H9 (cell line): ENCODE measurements around the gene DCP1A. TPM values are rescaled to one million over a fixed set of nuclear protein-coding genes. Genes with fewer than 3 reads are reported as not detected.
A peak's percentile ranks its signal among the peaks of the same experiment; 100 is the strongest.

Experiments used
- DNase-seq: peaks from one replicate; pipeline ENCODE4 v3.0.0-alpha.2; 2017
- H2AFZ ChIP-seq: one replicate; pipeline ENCODE4 v1.6.1; 2013; ENCODE audit warnings: mild to moderate bottlenecking, low read length, control low read depth, moderate library complexity
- H2AK5ac ChIP-seq: 2 replicates; pipeline ENCODE4 v1.6.1; 2013; ENCODE audit warnings: low read length, control low read depth, mixed read lengths; ENCODE audit not compliant: insufficient read length
- H2BK120ac ChIP-seq: one replicate; pipeline ENCODE4 v1.6.1; 2013; ENCODE audit warnings: low read depth, mild to moderate bottlenecking, low read length, control low read depth, inconsistent platforms; ENCODE audit not compliant: poor library complexity, severe bottlenecking
- H2BK12ac ChIP-seq: 2 replicates; pipeline ENCODE4 v1.6.1; 2013; ENCODE audit warnings: low read length, control low read depth, mixed read lengths, low read depth; ENCODE audit not compliant: insufficient read length
- H2BK15ac ChIP-seq: 2 replicates; pipeline ENCODE4 v1.6.1; 2013; ENCODE audit warnings: low read depth, low read length, control low read depth
- H2BK20ac ChIP-seq: one replicate; pipeline ENCODE4 v1.6.1; 2013; ENCODE audit warnings: low read depth, mild to moderate bottlenecking, low read length, control low read depth, inconsistent platforms; ENCODE audit not compliant: poor library complexity, severe bottlenecking
- H2BK5ac ChIP-seq: 2 replicates; pipeline ENCODE4 v1.6.1; 2013; ENCODE audit warnings: low read length, control low read depth, mixed read lengths; ENCODE audit not compliant: insufficient read length
- H3K14ac ChIP-seq: 2 replicates; pipeline ENCODE4 v1.6.1; 2013; ENCODE audit warnings: low read length, control low read depth; ENCODE audit not compliant: insufficient read depth
- H3K18ac ChIP-seq: 2 replicates; pipeline ENCODE4 v1.6.1; 2013; ENCODE audit warnings: low read depth, mild to moderate bottlenecking, mixed read lengths, low read length, control low read depth; ENCODE audit not compliant: insufficient read length
- H3K23ac ChIP-seq: 2 replicates; pipeline ENCODE4 v1.6.1; 2013; ENCODE audit warnings: low read length, control low read depth, mixed read lengths, low read depth; ENCODE audit not compliant: insufficient read length
- H3K23me2 ChIP-seq: 2 replicates; pipeline ENCODE4 v1.6.1; 2013; ENCODE audit warnings: low read depth, mild to moderate bottlenecking, mixed read lengths, low read length, control low read depth; ENCODE audit not compliant: insufficient read length, poor library complexity, severe bottlenecking
- H3K27ac ChIP-seq: 2 replicates; pipeline ENCODE4 v1.5.1; 2013; ENCODE audit warnings: low read length, control low read depth, mixed read lengths, low read depth; ENCODE audit not compliant: insufficient read length
- H3K27me3 ChIP-seq: 2 replicates; pipeline ENCODE4 v1.6.1; 2013; ENCODE audit warnings: low read length, control low read depth, inconsistent platforms; ENCODE audit not compliant: insufficient read depth
- H3K4ac ChIP-seq: 2 replicates; pipeline ENCODE4 v1.6.1; 2013; ENCODE audit warnings: low read depth, mild to moderate bottlenecking, control low read depth, inconsistent platforms, low read length, moderate library complexity
- H3K4me1 ChIP-seq: 2 replicates; pipeline ENCODE4 v1.6.1; 2013; ENCODE audit warnings: low read length, control low read depth, inconsistent platforms; ENCODE audit not compliant: insufficient read depth
- H3K4me2 ChIP-seq: 2 replicates; pipeline ENCODE4 v1.6.1; 2013; ENCODE audit warnings: low read length, control low read depth, mixed read lengths; ENCODE audit not compliant: insufficient read length, insufficient read depth
- H3K56ac ChIP-seq: 2 replicates; pipeline ENCODE4 v1.6.1; 2013; ENCODE audit warnings: low read depth, mild to moderate bottlenecking, mixed read lengths, low read length, control low read depth; ENCODE audit not compliant: insufficient read length
- H3K79me1 ChIP-seq: 2 replicates; pipeline ENCODE4 v1.6.1; 2013; ENCODE audit warnings: low read depth, mild to moderate bottlenecking, moderate library complexity, low read length, control low read depth, inconsistent platforms; ENCODE audit not compliant: insufficient read depth, poor library complexity, severe bottlenecking
- H3K79me2 ChIP-seq: 2 replicates; pipeline ENCODE4 v1.6.1; 2013; ENCODE audit warnings: low read length, control low read depth, inconsistent platforms; ENCODE audit not compliant: insufficient read depth
- H3K9ac ChIP-seq: 2 replicates; pipeline ENCODE4 v1.6.1; 2013; ENCODE audit warnings: low read length, control low read depth, mixed read lengths; ENCODE audit not compliant: insufficient read length; ENCODE audit errors: extremely low read depth
- H3K9me3 ChIP-seq: one replicate; pipeline ENCODE4 v1.6.1; 2013; ENCODE audit warnings: low read depth, low read length, inconsistent platforms; ENCODE audit not compliant: control insufficient read depth
- H3T11ph ChIP-seq: one replicate; pipeline ENCODE4 v1.6.1; 2013; ENCODE audit warnings: mild to moderate bottlenecking, low read length, control low read depth, inconsistent platforms
- H4K20me1 ChIP-seq: one replicate; pipeline ENCODE4 v1.6.1; 2013; ENCODE audit not compliant: control insufficient read depth, insufficient read length, insufficient read depth
- H4K5ac ChIP-seq: 2 replicates; pipeline ENCODE4 v1.6.1; 2013; ENCODE audit warnings: low read depth, mild to moderate bottlenecking, mixed read lengths, low read length, control low read depth; ENCODE audit not compliant: insufficient read length
- H4K8ac ChIP-seq: replicated peaks from 2 replicates; pipeline ENCODE4 v1.6.1; 2013; ENCODE audit warnings: low read length, control low read depth, mixed read lengths, low read depth; ENCODE audit not compliant: insufficient read length
- H4K91ac ChIP-seq: 2 replicates; pipeline ENCODE4 v1.6.1; 2013; ENCODE audit warnings: low read depth, mild to moderate bottlenecking, moderate library complexity, mixed read lengths, low read length, control low read depth; ENCODE audit not compliant: insufficient read length
- H3K27ac Mint-ChIP-seq, 3 experiments: 2 replicates in 2 of 3; 3 replicates in 1 of 3; pipeline ENCODE4 v1.8.0; 2020 to 2021; ENCODE audit warnings: mixed read lengths in 3 of 3, mild to moderate bottlenecking in 1 of 3, moderate library complexity in 1 of 3
- H3K27me3 Mint-ChIP-seq: 2 replicates; pipeline ENCODE4 v1.8.0; 2021; ENCODE audit warnings: low read depth, mild to moderate bottlenecking, moderate library complexity, mixed read lengths
- H3K36me3 Mint-ChIP-seq, 3 experiments: 2 replicates in 2 of 3; 3 replicates in 1 of 3; pipeline ENCODE4 v1.8.0; 2020 to 2021; ENCODE audit warnings: low read depth in 3 of 3, mixed read lengths in 3 of 3; ENCODE audit not compliant: insufficient read depth in 1 of 3
- H3K4me1 Mint-ChIP-seq, 2 experiments: 2 replicates each; pipeline ENCODE4 v1.8.0; 2020; ENCODE audit warnings: mixed read lengths in 2 of 2
- H3K4me3 Mint-ChIP-seq, 2 experiments: 2 replicates in 1 of 2; 3 replicates in 1 of 2; pipeline ENCODE4 v1.8.0; 2020 to 2021; ENCODE audit warnings: mild to moderate bottlenecking in 2 of 2, mixed read lengths in 2 of 2, moderate library complexity in 1 of 2
- H3K9me3 Mint-ChIP-seq, 2 experiments: 2 replicates in 1 of 2; 3 replicates in 1 of 2; pipeline ENCODE4 v1.8.0; 2020; ENCODE audit warnings: mild to moderate bottlenecking in 2 of 2, mixed read lengths in 2 of 2, moderate library complexity in 1 of 2
- CTCF ChIP-seq: fragments of 200-600 bp; sonication (generic); conservative IDR thresholded peaks from 3 replicates; pipeline ENCODE4 v1.8.0; 2021; ENCODE audit warnings: antibody characterized with exemption, mild to moderate bottlenecking
- WGBS: extraction: QIAGEN DNeasy Blood & Tissue Kit; methylation state at CpG from one replicate; pipeline ENCODE4 v1.1.7; 2013; ENCODE audit warnings: missing lambda C conversion rate, low lambda C conversion rate, mixed read lengths; ENCODE audit not compliant: insufficient read length; ENCODE audit errors: extremely low coverage; 5-methylcytosine and 5-hydroxymethylcytosine counted together
- total RNA-seq: library from RNA; stranded (reverse); gene quantifications from 2 replicates; pipeline ENCODE4 v1.2.1, GENCODE V29; 2021

DCP1A gene
- total RNA-seq, 1 experiment from 2014 or later: 17.8 TPM

- no peak for TF ChIP-seq CTCF
- Mint-ChIP-seq H3K36me3 (peaks cover 0 to 4% (median 0%) of the 10 kb centered on the region in 3 experiments; a peak in 4 of 7 replicates), H3K27me3 (peaks cover 2% of the 10 kb centered on the region), H3K4me3 (peak overlapping the region; percentile 22 to 64; a peak in 4 of 5 replicates), H3K27ac (peak overlapping the region; percentile 85 to 98 (median 98); a peak in 6 of 7 replicates), H3K9me3 (no peaks in the 10 kb centered on the region), H3K4me1 (peaks cover 26 to 32% of the 10 kb centered on the region in 2 experiments)
- Histone ChIP-seq H3K9me3 (no peaks in the 10 kb centered on the region), H2BK5ac (no peak overlapping the region), H2BK120ac (no peak overlapping the region), H3K4me1 (peaks cover 11% of the 10 kb centered on the region; the same call in 1 of the 2 replicates), H3K18ac (peak overlapping the region; percentile 43), H3K79me1 (no peaks in the 10 kb centered on the region), H3K23me2 (peaks cover 4% of the 10 kb centered on the region), H3T11ph (no peak overlapping the region), H4K20me1 (no peaks in the 10 kb centered on the region), H4K5ac (peak overlapping the region; percentile 49), H3K79me2 (peaks cover 11% of the 10 kb centered on the region; the same call in 1 of the 2 replicates), H3K27me3 (no peaks in the 10 kb centered on the region), H3K4me2 (no peak overlapping the region), H2BK12ac (peak overlapping the region; percentile 3), H4K8ac (no peak overlapping the region), H3K56ac (no peak overlapping the region), H2BK20ac (no peak overlapping the region), H3K27ac (peak overlapping the region; percentile 34), H3K4ac (no peak overlapping the region), H4K91ac (no peak overlapping the region), H2AFZ (no peak overlapping the region), H3K9ac (no peak overlapping the region), H3K14ac (peak overlapping the region; percentile 6; the same call in 1 of the 2 replicates), H3K23ac (no peak overlapping the region), H2AK5ac (peak overlapping the region; percentile 43), H2BK15ac (no peak overlapping the region)
- no CpG with 5 or more reads among the region's 9 CpGs for WGBS
- no peak for DNase-seq
These were observed 87.7 kb downstream of the DCP1A start for GRCh38 chr3:53259427-53260259.
